Activated T-helper 17 cell treated with anti-CD3 and anti-CD28 coated beads, Interleukin-2, amount 50 U/mL, for 72 hours (primary cell): ENCODE results near the gene FLACC1. TPM values are rescaled to one million over a fixed set of nuclear protein-coding genes. Genes with fewer than 3 reads are reported as not detected.

Experiments used
- ATAC-seq: fragments of 150-1000 bp; cut with Tn5 transposase; replicated peaks from 2 replicates; pipeline ENCODE4 v1.10.0; 2021; ENCODE audit warnings: mild to moderate bottlenecking, moderate library complexity
- H3K27ac Mint-ChIP-seq: one replicate; pipeline ENCODE4 v1.8.0; 2022; ENCODE audit warnings: mixed read lengths
- H3K27me3 Mint-ChIP-seq: one replicate; pipeline ENCODE4 v1.8.0; 2022; ENCODE audit warnings: mixed read lengths
- H3K36me3 Mint-ChIP-seq: one replicate; pipeline ENCODE4 v1.8.0; 2022; ENCODE audit warnings: low read depth, mild to moderate bottlenecking, mixed read lengths
- H3K4me1 Mint-ChIP-seq: one replicate; pipeline ENCODE4 v1.8.0; 2022; ENCODE audit warnings: mixed read lengths
- H3K4me3 Mint-ChIP-seq: one replicate; pipeline ENCODE4 v1.8.0; 2022; ENCODE audit warnings: mild to moderate bottlenecking, mixed read lengths
- H3K9me3 Mint-ChIP-seq: one replicate; pipeline ENCODE4 v1.8.0; 2022; ENCODE audit warnings: mixed read lengths
- total RNA-seq, 2 donors: library from RNA; stranded (reverse); gene quantifications; one replicate each; pipeline ENCODE4 v1.2.3, GENCODE V29; 2022

FLACC1 gene
- total RNA-seq, 2 donors from 2014 or later: 1.1 to 2.1 TPM

GRCh38 chr2:201258666-201259615 lies 98.2 kb downstream of the FLACC1 start:
- peak; percentile 1 for ATAC-seq
- H3K27me3 Mint-ChIP-seq: no peaks in the 10 kb centered on the region
- H3K27ac Mint-ChIP-seq: peak overlapping the region; percentile 99
- peak overlapping the region; percentile 100 for H3K4me3 Mint-ChIP-seq
- H3K36me3 Mint-ChIP-seq: peaks cover 79% of the 10 kb centered on the region
- no peaks in the 10 kb centered on the region for H3K9me3 Mint-ChIP-seq
- peaks cover 51% of the 10 kb centered on the region for H3K4me1 Mint-ChIP-seq

DNA sequence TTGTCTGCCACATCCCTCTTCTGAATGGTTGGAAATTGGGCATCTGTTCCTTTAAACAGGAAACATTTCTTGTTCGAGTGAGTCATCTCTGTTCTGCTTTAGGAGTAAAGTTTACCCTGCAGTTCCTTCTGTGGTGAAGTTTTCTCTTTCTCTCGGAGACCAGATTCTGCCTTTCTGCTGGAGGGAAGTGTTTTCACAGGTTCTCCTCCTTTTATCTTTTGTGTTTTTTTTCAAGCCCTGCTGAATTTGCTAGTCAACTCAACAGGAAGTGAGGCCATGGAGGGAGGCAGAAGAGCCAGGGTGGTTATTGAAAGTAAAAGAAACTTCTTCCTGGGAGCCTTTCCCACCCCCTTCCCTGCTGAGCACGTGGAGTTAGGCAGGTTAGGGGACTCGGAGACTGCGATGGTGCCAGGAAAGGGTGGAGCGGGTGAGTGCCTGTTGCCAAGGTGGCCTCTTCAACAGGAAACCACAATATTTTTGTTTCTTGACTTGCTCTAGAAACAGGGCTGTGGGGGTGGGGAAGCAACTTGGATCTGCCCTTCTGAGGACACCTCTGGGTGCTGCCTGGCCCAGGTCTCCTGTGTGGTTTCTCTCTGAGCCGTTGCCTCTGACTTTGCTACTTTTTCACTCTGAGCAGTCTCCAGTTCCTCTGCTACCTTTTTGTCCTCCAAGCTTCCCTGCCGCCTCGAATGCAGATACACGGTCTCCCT lies 99.0 kb downstream of the FLACC1 start:
- Mint-ChIP-seq H3K9me3 (no peaks in the 10 kb centered on the region), H3K36me3 (peaks cover 75% of the 10 kb centered on the region), H3K4me3 (peak overlapping the region; percentile 100), H3K4me1 (peaks cover 47% of the 10 kb centered on the region), H3K27me3 (no peaks in the 10 kb centered on the region), H3K27ac (peak overlapping the region; percentile 99)
- ATAC-seq: peak; percentile 65

GRCh38 chr2:201257381-201257955 lies 99.7 kb downstream of the FLACC1 start:
- H3K9me3 Mint-ChIP-seq: no peaks in the 10 kb centered on the region
- peaks cover 48% of the 10 kb centered on the region for H3K4me1 Mint-ChIP-seq
- peak overlapping the region; percentile 100 for H3K4me3 Mint-ChIP-seq
- peaks cover 71% of the 10 kb centered on the region for H3K36me3 Mint-ChIP-seq
- no peaks in the 10 kb centered on the region for H3K27me3 Mint-ChIP-seq
- peak; percentile 22 for ATAC-seq
- H3K27ac Mint-ChIP-seq: peak overlapping the region; percentile 99

- ATAC-seq: no peak
- no peaks in the 10 kb centered on the region for H3K9me3 Mint-ChIP-seq
- peak overlapping the region; percentile 99 for H3K27ac Mint-ChIP-seq
- H3K4me3 Mint-ChIP-seq: peak overlapping the region; percentile 100
- peaks cover 65% of the 10 kb centered on the region for H3K36me3 Mint-ChIP-seq
- H3K27me3 Mint-ChIP-seq: no peaks in the 10 kb centered on the region
- H3K4me1 Mint-ChIP-seq: peaks cover 51% of the 10 kb centered on the region
Measured at GRCh38 chr2:201256082-201256481, 101.1 kb downstream of the FLACC1 start.

- Mint-ChIP-seq H3K9me3 (no peaks in the 10 kb centered on the region), H3K27me3 (no peaks in the 10 kb centered on the region), H3K4me1 (peaks cover 55% of the 10 kb centered on the region), H3K36me3 (peaks cover 65% of the 10 kb centered on the region), H3K4me3 (peak overlapping the region; percentile 100), H3K27ac (peak overlapping the region; percentile 81)
- ATAC-seq: no peak
Measured at GRCh38 chr2:201255408-201256033, 101.6 kb downstream of the FLACC1 start.

- no peaks in the 10 kb centered on the region for H3K27me3 Mint-ChIP-seq
- peak; percentile 15 for ATAC-seq
- H3K4me3 Mint-ChIP-seq: peak overlapping the region; percentile 69
- H3K4me1 Mint-ChIP-seq: peaks cover 56% of the 10 kb centered on the region
- H3K36me3 Mint-ChIP-seq: peaks cover 65% of the 10 kb centered on the region
- no peaks in the 10 kb centered on the region for H3K9me3 Mint-ChIP-seq
- H3K27ac Mint-ChIP-seq: peak overlapping the region; percentile 81
Measured at GRCh38 chr2:201254081-201254730, 102.9 kb downstream of the FLACC1 start.

- H3K27me3 Mint-ChIP-seq: no peaks in the 10 kb centered on the region
- ATAC-seq: no peak
- H3K4me3 Mint-ChIP-seq: no peak overlapping the region
- H3K36me3 Mint-ChIP-seq: peaks cover 45% of the 10 kb centered on the region
- H3K4me1 Mint-ChIP-seq: peaks cover 53% of the 10 kb centered on the region
- H3K27ac Mint-ChIP-seq: peak overlapping the region; percentile 20
- no peaks in the 10 kb centered on the region for H3K9me3 Mint-ChIP-seq
Measured at GRCh38 chr2:201250741-201251140, 106.4 kb downstream of the FLACC1 start.

- Mint-ChIP-seq H3K36me3 (peaks cover 41% of the 10 kb centered on the region), H3K27me3 (no peaks in the 10 kb centered on the region), H3K9me3 (no peaks in the 10 kb centered on the region), H3K27ac (peak overlapping the region; percentile 28), H3K4me3 (no peak overlapping the region), H3K4me1 (peaks cover 53% of the 10 kb centered on the region)
- no peak for ATAC-seq
Measured at GRCh38 chr2:201249889-201250288, 107.3 kb downstream of the FLACC1 start.

DNA sequence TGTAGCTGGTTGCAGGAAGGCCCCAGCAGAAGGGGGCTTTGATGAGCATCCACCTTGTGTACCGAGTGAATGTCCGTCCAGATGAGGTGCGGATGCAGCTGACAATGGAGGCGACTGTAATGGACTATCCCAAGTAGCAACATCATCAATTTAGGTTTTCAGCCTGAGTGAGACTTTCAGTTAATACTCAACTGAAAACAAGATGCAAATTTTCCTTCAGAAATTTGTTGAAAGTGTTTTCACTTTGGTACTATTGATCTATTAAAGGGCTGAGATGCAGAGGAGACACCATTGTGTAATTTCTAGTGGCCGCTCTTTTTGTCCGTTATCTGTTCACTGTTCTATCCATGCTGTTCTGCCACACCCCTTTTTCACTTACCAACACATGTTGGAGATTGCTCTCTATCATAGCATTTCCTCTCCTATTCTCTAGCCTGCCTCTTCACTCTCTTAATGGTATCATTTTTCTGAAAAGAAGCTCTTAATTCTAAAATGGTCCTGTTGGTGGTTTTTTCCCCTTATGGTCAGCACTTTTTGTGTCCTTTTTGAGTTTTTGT lies 108.8 kb downstream of the FLACC1 start:
- peaks cover 30% of the 10 kb centered on the region for H3K36me3 Mint-ChIP-seq
- no peak for ATAC-seq
- peaks cover 44% of the 10 kb centered on the region for H3K4me1 Mint-ChIP-seq
- H3K27me3 Mint-ChIP-seq: no peaks in the 10 kb centered on the region
- H3K27ac Mint-ChIP-seq: peak overlapping the region; percentile 0
- no peaks in the 10 kb centered on the region for H3K9me3 Mint-ChIP-seq
- H3K4me3 Mint-ChIP-seq: no peak overlapping the region

DNA sequence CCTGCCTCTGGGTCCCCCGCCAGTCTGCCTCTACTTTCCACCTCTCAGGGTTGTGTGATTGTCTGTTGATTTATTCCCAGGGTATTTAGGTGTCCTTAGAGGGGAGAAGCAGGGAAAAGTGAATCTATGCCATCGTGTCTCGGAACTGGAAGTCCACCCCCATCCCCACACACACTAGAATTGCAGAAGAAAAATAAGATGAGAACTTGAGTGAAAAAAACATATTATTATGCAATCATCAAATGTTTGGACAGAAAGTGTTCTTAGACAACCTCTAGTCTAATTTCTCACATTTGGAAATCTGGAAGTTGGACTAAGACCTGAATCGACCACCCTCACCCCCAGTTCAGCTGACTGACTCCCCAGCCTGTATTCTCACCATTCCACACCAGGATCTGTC lies 110.9 kb downstream of the FLACC1 start:
- H3K27ac Mint-ChIP-seq: no peak overlapping the region

DNA sequence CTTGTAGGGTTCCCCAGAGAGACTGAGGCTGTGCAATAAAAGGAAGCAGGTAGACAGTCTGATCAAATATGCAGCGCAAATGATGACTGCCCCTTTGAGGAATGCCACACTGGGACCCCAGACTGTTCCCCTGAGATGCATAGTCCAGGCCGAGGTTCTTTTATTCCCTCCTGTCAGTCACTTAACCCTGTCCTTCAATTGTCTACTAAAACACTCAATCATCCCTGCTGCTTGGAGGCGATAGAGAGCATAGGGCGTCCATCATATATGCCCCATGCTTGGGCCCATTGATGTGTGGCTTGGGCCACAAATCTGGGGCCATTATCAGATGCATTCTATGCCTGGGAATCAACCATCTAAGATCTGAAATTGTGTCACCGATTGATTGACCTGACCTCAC lies 112.3 kb downstream of the FLACC1 start:
- H3K27ac Mint-ChIP-seq: peak overlapping the region; percentile 37
- H3K4me3 Mint-ChIP-seq: no peak overlapping the region
- ATAC-seq: no peak
- no peaks in the 10 kb centered on the region for H3K27me3 Mint-ChIP-seq
- H3K4me1 Mint-ChIP-seq: peaks cover 34% of the 10 kb centered on the region
- H3K36me3 Mint-ChIP-seq: peaks cover 30% of the 10 kb centered on the region
- no peaks in the 10 kb centered on the region for H3K9me3 Mint-ChIP-seq

More for the DNA sequence above, 110.9 kb downstream of the FLACC1 start:
- Mint-ChIP-seq H3K4me1 (peaks cover 34% of the 10 kb centered on the region), H3K36me3 (peaks cover 28% of the 10 kb centered on the region), H3K27me3 (no peaks in the 10 kb centered on the region), H3K9me3 (no peaks in the 10 kb centered on the region), H3K4me3 (no peak overlapping the region)
- no peak for ATAC-seq

DNA sequence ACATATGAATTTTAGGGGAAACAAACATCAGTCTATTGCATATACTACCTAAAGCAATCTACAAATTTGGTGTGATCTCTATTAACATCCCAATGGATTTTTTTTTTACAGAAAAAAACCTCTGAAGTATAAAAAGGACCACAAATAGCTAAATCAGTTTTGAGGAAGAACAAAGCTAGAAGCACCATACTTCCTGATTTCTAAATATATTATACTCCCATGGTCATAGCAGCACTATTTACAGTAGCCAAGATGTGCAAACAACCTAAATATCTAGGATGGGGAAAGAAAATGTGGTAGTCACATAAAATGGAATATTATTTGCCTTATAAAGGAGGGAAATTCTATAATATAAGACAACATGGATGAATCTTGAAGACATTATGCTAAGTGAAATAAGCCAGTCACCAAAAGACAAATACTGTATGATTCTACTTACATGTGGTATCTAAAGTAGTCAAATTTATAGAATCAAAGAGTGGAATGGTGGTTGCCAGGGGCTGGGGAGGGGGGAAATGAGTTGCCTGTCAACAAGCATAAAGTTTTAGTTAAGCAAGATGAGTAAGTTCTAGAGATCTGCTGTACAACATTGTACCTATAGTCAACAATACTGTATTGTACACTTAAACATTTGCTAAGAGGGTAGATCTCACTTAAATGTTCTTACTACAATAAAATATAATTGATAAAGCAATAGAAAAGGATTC lies 114.4 kb downstream of the FLACC1 start:
- Mint-ChIP-seq H3K27me3 (no peaks in the 10 kb centered on the region), H3K27ac (peak overlapping the region; percentile 72), H3K36me3 (peaks cover 50% of the 10 kb centered on the region), H3K9me3 (no peaks in the 10 kb centered on the region), H3K4me3 (no peak overlapping the region), H3K4me1 (peaks cover 37% of the 10 kb centered on the region)
- peak; percentile 47 for ATAC-seq
